ENCODE data around the gene GPR137. TPM values are rescaled to one million over a fixed set of nuclear protein-coding genes. Genes with fewer than 3 reads are reported as not detected.

The GPR137 gene
- total and polyA plus RNA-seq, 9 of the 15 experiments (the other 6 are each of a cell fraction or from before 2014, with no cell fraction given): 0.32 to 26.7 (median 10.7) TPM

GRCh38 chr11:64304316-64305072 lies 18.8 kb downstream of the GPR137 start (continued):
- TF ChIP-seq ZNF217 (CRISPR knock-in tag; IDR thresholded peaks at IDR 0.05) (no peak), ZBTB17 (CRISPR knock-in tag; IDR thresholded peaks at IDR 0.05) (no peak), GABPA (tag; conservative IDR thresholded peaks at IDR 0.05; ENCODE audit: low read depth) (no peak; the same call in 1 of the 2 replicates), YY1 (IDR thresholded peaks at IDR 0.05; ENCODE audit: borderline replicate concordance in 1 of 3, control insufficient read depth in 1 of 3, extremely low read depth in 1 of 3, insufficient read depth in 3 of 3, insufficient read length in 1 of 3, insufficient replicate concordance in 2 of 3, low read depth in 1 of 3, low read length in 2 of 3) (peak in 1 of 3 experiments; percentile 7), DNMT1 (IDR thresholded peaks at IDR 0.05) (0 out of 2 replicates have a peak, but pooled peaks have one; percentile 90), TEAD4 (IDR thresholded peaks at IDR 0.05; ENCODE audit: low read length) (no peak), TEAD4 (CRISPR knock-in tag; IDR thresholded peaks at IDR 0.05; ENCODE audit: borderline replicate concordance) (no peak), ATF3 (IDR thresholded peaks at IDR 0.05) (peak; percentile 54), ATF3 (CRISPR knock-in tag; conservative IDR thresholded peaks at IDR 0.05) (0 out of 2 replicates have a peak, but pooled peaks have one; percentile 61), NR1H2 (CRISPR knock-in tag; IDR thresholded peaks at IDR 0.05) (no peak; the same call in 1 of the 2 replicates), ZSCAN32 (CRISPR knock-in tag; IDR thresholded peaks at IDR 0.05) (no peak), CBX1 (IDR thresholded peaks at IDR 0.05; ENCODE audit: low read depth) (peak; percentile 44; the same call in 1 of the 2 replicates), MCM5 (IDR thresholded peaks at IDR 0.05; ENCODE audit: low read depth) (no peak), ZNF3 (CRISPR knock-in tag; IDR thresholded peaks at IDR 0.05) (no peak), FOXP1 (CRISPR knock-in tag; IDR thresholded peaks at IDR 0.05) (peak; percentile 81; the same call in 1 of the 2 replicates), BRD9 (IDR thresholded peaks at IDR 0.05; ENCODE audit: low read depth, partially characterized antibody) (peak; percentile 59), E2F8 (IDR thresholded peaks at IDR 0.05; ENCODE audit: low read depth, partially characterized antibody) (no peak)
- TF ChIP-seq, protein P1, sequence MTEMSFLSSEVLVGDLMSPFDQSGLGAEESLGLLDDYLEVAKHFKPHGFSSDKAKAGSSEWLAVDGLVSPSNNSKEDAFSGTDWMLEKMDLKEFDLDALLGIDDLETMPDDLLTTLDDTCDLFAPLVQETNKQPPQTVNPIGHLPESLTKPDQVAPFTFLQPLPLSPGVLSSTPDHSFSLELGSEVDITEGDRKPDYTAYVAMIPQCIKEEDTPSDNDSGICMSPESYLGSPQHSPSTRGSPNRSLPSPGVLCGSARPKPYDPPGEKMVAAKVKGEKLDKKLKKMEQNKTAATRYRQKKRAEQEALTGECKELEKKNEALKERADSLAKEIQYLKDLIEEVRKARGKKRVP (CRISPR knock-in tag; IDR thresholded peaks at IDR 0.05): no peak
- TF ChIP-seq, protein P2, sequence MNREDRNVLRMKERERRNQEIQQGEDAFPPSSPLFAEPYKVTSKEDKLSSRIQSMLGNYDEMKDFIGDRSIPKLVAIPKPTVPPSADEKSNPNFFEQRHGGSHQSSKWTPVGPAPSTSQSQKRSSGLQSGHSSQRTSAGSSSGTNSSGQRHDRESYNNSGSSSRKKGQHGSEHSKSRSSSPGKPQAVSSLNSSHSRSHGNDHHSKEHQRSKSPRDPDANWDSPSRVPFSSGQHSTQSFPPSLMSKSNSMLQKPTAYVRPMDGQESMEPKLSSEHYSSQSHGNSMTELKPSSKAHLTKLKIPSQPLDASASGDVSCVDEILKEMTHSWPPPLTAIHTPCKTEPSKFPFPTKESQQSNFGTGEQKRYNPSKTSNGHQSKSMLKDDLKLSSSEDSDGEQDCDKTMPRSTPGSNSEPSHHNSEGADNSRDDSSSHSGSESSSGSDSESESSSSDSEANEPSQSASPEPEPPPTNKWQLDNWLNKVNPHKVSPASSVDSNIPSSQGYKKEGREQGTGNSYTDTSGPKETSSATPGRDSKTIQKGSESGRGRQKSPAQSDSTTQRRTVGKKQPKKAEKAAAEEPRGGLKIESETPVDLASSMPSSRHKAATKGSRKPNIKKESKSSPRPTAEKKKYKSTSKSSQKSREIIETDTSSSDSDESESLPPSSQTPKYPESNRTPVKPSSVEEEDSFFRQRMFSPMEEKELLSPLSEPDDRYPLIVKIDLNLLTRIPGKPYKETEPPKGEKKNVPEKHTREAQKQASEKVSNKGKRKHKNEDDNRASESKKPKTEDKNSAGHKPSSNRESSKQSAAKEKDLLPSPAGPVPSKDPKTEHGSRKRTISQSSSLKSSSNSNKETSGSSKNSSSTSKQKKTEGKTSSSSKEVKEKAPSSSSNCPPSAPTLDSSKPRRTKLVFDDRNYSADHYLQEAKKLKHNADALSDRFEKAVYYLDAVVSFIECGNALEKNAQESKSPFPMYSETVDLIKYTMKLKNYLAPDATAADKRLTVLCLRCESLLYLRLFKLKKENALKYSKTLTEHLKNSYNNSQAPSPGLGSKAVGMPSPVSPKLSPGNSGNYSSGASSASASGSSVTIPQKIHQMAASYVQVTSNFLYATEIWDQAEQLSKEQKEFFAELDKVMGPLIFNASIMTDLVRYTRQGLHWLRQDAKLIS (CRISPR knock-in tag; IDR thresholded peaks at IDR 0.05): no peak
